GM18511 (cell line): ENCODE measurements around the gene C6orf47.

Experiments
- ATAC-seq: cut with Tn5 transposase; IDR thresholded peaks from one replicate; pipeline ENCODE4 v1.9.1; 2021; ENCODE audit warnings: mild to moderate bottlenecking, moderate library complexity; ENCODE audit not compliant: unreplicated experiment

C6orf47 gene

DNA sequence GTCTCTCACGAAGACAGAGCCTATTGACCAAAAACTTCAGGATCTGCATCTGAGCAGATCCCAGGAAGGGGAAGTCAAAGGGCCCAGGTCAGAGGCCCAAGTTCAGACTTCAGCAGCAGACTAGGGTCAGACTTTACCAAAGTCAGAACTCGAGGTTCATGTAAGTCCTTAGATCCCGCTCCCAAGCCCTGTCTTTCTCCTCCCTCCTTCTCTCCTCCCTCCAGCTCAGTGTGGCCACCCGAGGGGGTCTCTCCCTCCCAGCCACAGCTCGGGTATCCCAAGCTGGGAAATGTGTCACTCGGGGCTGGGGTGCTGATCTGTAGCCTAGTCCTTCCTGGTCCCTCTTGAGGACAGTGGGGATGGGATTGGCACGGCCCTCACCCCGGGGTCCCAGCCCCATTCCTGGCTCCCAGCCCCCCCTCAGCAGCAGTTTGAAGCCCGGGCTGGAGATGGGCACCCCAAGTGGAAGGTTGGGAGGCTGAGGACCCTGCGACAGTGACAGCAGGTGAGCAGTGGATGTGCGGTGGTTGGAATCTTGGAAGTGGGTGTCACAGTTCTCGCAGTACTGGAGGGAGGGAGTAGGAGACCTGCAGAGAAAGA, 1.6 kb upstream of the C6orf47 start:
- ATAC-seq = no peak

- ATAC-seq = no peak
These were observed 915 bp upstream of the C6orf47 start for GRCh38 chr6:31661262-31662123.

DNA sequence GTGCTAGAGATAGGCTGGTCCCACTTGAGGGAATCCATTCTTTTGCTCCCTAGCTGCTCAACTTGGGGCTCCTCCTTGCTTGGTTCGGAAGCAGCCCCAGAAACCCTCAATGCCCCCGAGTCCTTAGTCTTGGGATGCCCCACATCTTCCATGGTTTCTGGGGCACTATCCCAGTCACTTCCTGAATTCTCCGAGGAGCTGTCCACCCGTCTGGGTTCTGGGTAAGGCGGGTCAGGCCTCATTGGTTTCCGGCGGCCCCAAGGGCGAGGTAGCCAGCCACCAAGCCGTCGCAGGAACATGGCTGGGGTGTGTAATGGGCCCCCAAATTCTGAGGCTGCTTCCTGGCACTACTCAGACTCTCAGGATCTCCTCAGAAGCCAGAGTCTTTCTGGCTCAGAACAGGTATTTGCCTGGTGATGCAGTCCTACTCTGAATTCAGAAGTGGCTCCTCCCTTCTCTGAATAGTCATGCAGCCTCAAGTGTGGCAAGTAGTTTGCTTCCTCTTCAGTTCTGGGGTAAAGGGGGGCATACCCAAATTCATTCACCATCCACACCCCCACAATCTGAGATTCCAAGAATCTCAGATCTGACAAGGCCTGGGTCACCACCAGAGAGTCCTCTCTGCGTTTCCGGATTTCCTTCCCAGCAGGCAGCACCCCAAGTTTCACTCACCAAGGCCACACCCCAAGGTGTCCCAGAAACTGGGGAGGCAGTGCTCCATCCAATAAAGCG, 763 bp downstream of the C6orf47 start:
- ATAC-seq = peak; percentile 22

DNA sequence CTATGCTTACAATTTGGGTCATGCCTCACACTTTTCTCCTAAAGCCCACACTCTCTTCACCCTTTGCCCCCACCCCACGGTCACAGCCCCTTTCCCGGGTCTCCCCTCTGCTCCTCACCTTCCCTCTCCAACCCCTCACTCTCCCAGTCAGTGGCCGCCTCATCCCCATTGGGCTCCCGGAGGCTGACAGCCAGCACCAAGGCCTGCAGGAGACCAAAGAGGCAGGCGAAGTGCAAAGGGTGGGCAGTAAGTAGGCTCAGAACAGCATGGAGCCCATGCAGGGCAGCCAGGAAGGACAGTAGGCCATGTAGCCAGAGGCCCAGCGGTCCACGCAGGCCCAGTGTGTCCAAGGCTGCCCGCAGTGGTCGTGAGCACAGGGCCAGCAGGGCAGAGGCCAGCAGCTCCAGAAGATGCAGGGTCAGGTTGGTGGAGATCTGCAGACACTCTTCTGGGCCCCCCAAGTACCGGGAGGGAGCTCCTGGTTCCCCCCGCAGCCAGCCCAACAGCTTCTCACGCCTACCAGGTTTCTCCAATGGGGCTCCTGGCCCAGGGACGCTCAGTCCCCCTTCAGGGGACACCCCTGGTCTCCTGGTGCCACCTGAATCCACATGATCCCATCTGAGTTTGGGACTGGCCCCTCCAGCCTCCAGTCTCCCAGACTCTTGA, 1.5 kb downstream of the C6orf47 start:
- ATAC-seq = no peak

DNA sequence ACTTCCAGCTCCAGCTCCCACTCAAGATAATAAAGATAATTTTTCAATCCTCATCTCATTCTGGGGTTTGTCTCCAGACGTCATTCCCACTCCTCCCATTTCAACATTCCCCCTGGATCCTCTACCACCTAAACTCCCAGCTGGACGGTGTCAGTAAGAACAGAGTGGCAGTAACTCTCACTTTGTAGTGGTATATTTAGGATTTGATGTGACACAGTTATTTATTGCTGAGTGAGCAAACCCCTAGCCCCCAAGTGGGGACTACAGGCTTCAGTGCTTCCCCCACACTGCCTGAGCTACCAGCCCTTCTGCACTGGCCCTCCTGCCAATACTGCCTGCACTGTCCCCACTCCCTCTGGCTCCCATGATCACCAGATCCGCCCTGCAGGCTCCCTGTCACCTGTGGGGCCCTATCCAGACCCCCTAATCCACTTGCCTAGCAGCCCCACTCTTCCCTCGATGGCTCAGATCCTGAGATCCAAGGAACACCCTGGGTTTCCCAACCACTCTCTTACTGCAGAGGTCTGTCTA, 2.4 kb downstream of the C6orf47 start:
- ATAC-seq = no peak

GRCh38 chr6:31657406-31658157, 3.0 kb downstream of the C6orf47 start:
- ATAC-seq = no peak

- no peak for ATAC-seq
These were observed 5.0 kb downstream of the C6orf47 start, which contains the start of gene APOM for GRCh38 chr6:31655349-31656237. TSS of gene APOM (plus strand) at chr6:31655894. CDS start at chr6:31655967, 73 bp downstream.

DNA sequence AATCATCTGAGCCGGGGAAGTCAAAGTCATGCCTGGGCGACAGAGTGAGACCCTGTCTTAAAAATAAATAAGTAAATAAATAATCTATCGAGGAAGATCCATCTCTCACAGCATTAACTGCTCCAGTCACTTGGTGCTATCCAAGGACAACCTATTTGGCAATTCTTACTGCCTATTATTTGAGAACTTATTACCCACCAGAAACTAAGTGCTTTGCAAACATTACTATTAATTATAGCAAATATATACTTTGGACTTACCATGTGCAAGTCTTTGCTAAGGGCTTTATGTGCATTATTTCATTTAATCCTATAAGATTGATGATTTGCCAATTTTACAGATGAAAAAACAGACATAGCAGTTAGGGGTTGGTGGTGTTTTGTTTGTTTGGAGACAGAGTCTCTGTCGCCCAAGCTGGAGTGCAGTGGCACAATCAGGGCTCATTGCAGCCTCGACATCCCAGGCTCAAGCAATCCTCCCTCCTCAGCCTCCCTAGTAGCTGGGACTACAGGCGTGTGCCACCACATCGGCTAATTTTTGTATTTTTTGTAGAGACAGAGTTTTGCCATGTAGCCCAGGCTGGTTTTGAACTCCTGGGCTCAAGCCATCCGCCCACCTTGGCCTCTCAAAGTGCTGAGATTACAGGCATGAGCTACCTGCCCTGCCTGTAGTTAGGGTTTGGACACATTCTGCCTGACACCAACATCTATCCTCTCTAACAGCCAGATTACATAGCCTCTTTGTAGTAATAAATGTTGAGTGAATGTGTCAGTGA, 5.8 kb downstream of the C6orf47 start:
- no peak for ATAC-seq

GRCh38 chr6:31652925-31653724, 7.5 kb downstream of the C6orf47 start:
- ATAC-seq = peak; percentile 75

DNA sequence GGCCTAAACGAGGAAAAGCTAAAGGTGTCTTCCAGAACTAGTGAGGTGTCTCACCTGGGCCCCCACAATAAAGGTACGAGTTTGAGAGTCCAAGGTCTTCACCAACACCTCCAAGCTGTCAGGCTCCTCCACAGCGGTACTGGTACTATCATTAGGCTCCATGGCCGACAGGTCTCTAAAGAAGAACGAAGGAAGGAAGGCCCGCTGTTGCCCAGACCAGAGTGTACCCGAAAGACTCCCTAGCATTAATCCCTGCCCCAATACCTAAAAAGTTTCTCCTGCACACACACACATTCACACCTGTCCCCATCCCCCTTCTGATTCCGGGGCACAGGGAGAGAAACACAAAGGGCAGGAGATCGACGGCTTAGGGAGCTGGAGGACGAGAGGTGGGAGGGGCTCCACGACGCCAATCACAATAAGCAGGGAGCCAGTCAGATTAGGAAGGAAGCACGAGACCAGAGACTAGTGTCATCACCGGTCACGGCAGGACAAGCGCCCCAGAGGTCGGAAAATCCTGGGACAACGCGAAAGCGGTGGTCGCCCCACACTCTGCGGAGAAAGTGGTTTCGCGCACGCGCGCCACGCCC, 8.9 kb downstream of the C6orf47 start:
- ATAC-seq = peak; percentile 42

DNA sequence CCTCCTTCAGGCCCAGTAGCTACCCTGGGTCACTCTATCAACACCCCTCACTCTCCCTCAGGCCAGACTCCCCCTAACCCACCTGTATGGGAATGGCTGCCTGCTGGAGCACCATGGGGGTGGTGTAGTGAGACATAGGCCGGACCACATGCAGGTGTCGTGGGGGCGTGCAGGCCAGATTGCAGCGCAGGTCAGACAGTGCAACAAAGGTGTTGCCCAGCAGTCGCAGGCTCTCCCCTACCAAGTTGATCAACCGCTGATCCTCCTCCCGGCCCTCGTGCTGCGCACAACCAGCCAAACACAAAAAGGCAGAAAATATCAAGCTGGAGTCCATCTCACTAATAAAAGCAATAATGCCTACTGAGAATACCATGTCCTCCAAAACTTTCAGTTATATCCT, 15.3 kb downstream of the C6orf47 start:
- ATAC-seq = no peak

GRCh38 chr6:31643818-31644454, 16.6 kb downstream of the C6orf47 start:
- no peak for ATAC-seq

GRCh38 chr6:31642798-31643570, 17.6 kb downstream of the C6orf47 start:
- ATAC-seq = no peak

DNA sequence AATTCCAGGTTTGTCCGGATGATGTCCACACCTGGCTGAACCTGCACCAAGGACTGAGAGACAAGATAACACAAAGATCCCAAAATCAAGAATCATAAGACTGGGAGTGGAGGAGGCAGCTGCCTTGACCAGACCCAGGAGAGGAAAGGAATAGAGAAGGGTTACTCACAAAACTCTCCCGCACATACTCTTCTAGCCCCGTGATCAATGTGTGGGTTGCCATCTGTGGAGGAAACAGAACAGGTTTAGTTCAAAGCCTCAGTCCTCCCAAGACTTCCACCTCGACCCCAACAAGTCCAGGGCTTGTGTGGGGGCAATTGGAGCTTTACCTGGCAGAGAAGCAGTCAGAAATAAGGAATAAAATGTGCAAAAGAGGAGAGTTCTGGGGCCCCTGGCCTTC, 19.2 kb downstream of the C6orf47 start:
- no peak for ATAC-seq

DNA sequence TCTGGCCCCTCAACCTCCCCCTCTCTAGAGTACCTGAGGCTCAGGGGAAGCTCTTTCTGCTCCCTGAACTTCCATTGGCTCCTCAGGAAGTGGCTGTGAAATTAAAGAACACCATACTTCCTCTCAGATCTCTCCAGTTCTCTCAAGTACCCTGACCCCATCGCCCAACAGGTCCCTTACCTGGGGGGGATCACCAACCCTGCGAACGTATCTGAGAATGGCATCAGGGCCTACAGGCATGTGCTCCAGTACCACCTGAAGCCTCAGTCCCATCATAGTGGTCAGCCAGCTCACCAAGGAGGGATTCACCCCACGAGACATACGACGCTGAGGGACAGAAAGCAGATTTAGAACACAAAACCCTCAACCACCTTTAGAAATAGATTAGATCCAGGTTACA, 20.0 kb downstream of the C6orf47 start:
- no peak for ATAC-seq

- no peak for ATAC-seq
These were observed 21.1 kb downstream of the C6orf47 start for GRCh38 chr6:31639449-31639861.
